ENCODE data around the gene CPZ. TPM values are rescaled to one million over a fixed set of nuclear protein-coding genes. Genes with fewer than 3 reads are reported as not detected.
A peak's percentile ranks its signal among the peaks of the same experiment; 100 is the strongest.

Gene CPZ
- polyA plus RNA-seq, 3 donors, result not detected

- no peak overlapping the region for H3K4me3 ChIP-seq (replicated peaks in 1 of 3; ENCODE audit: low read depth in 2 of 3, low read length in 3 of 3)
- Mint-ChIP-seq H3K4me1 (no peaks in the 10 kb centered on the region), H3K9me3 (no peaks in the 10 kb centered on the region), H3K36me3 (no peaks in the 10 kb centered on the region), H3K27me3 (ENCODE audit: low read depth in 3 of 3) (peaks cover 2 to 9% (median 4%) of the 10 kb centered on the region in 3 donors), H3K4me3 (no peak overlapping the region), H3K27ac (peak overlapping the region in 1 of 7 donors; percentile 4)
- H3K9me3 ChIP-seq (replicated peaks in 1 of 2; ENCODE audit: control insufficient read depth in 1 of 2, insufficient read depth in 1 of 2, low read length in 2 of 2), result no peaks in the 10 kb centered on the region
- H3K4me1 ChIP-seq (ENCODE audit: control insufficient read depth in 1 of 2, insufficient read depth in 2 of 2, low read length in 2 of 2), result no peaks in the 10 kb centered on the region
- no peaks in the 10 kb centered on the region for H4K20me1 ChIP-seq (ENCODE audit: insufficient read depth, low read length)
- H2AFZ ChIP-seq (ENCODE audit: insufficient read depth, low read depth, low read length, poor library complexity, severe bottlenecking), result no peak overlapping the region
- no peak for TF ChIP-seq CTCF (IDR thresholded peaks at IDR 0.05)
- no peak overlapping the region for H3K9ac ChIP-seq (ENCODE audit: insufficient read depth, low read length, poor library complexity, severe bottlenecking)
- DNase-seq, result no peak
- H3K4me2 ChIP-seq (replicated peaks; ENCODE audit: extremely low read depth, low read length, poor library complexity, severe bottlenecking), result no peak overlapping the region
- H3K36me3 ChIP-seq (replicated peaks in 1 of 2; ENCODE audit: control insufficient read depth in 1 of 2, insufficient read depth in 2 of 2, low read length in 2 of 2), result no peaks in the 10 kb centered on the region
- intact Hi-C loops (cut with micrococcal nuclease), result no loop called here
- H3K27ac ChIP-seq (ENCODE audit: low read depth in 1 of 2, low read length in 2 of 2), result no peak overlapping the region
- H3K79me2 ChIP-seq (ENCODE audit: insufficient read depth, low read length), result no peaks in the 10 kb centered on the region
- H3K27me3 ChIP-seq (ENCODE audit: control insufficient read depth in 2 of 2, insufficient read depth in 2 of 2, low read length in 2 of 2), result no peaks in the 10 kb centered on the region
- WGBS (ENCODE audit: insufficient coverage), result 92% methylated on average over 2 of the region's 5 CpGs
Observed at GRCh38 chr4:8573266-8573665, 19.3 kb upstream of the CPZ start.

GRCh38 chr4:8574796-8575370 lies 17.7 kb upstream of the CPZ start:
- no peak overlapping the region for H3K4me3 Mint-ChIP-seq
- no peak overlapping the region for H3K4me2 ChIP-seq (replicated peaks; ENCODE audit: extremely low read depth, low read length, poor library complexity, severe bottlenecking)
- peaks cover 2 to 9% (median 5%) of the 10 kb centered on the region in 3 donors for H3K27me3 Mint-ChIP-seq (ENCODE audit: low read depth in 3 of 3)
- no peaks in the 10 kb centered on the region for H3K27me3 ChIP-seq (ENCODE audit: control insufficient read depth in 2 of 2, insufficient read depth in 2 of 2, low read length in 2 of 2)
- no peaks in the 10 kb centered on the region for H4K20me1 ChIP-seq (ENCODE audit: insufficient read depth, low read length)
- no peaks in the 10 kb centered on the region for H3K36me3 Mint-ChIP-seq
- DNase-seq, result no peak
- intact Hi-C loops (cut with micrococcal nuclease), result no loop called here
- no peak overlapping the region for H3K27ac ChIP-seq (ENCODE audit: low read depth in 1 of 2, low read length in 2 of 2)
- H3K36me3 ChIP-seq (replicated peaks in 1 of 2; ENCODE audit: control insufficient read depth in 1 of 2, insufficient read depth in 2 of 2, low read length in 2 of 2), result no peaks in the 10 kb centered on the region
- no peaks in the 10 kb centered on the region for H3K9me3 Mint-ChIP-seq
- no peaks in the 10 kb centered on the region for H3K79me2 ChIP-seq (ENCODE audit: insufficient read depth, low read length)
- no peak for TF ChIP-seq CTCF (IDR thresholded peaks at IDR 0.05)
- H3K9me3 ChIP-seq (replicated peaks in 1 of 2; ENCODE audit: control insufficient read depth in 1 of 2, insufficient read depth in 1 of 2, low read length in 2 of 2), result no peaks in the 10 kb centered on the region
- H3K9ac ChIP-seq (ENCODE audit: insufficient read depth, low read length, poor library complexity, severe bottlenecking), result no peak overlapping the region
- no peaks in the 10 kb centered on the region for H3K4me1 ChIP-seq (ENCODE audit: control insufficient read depth in 1 of 2, insufficient read depth in 2 of 2, low read length in 2 of 2)
- H3K27ac Mint-ChIP-seq, result no peak overlapping the region
- no peaks in the 10 kb centered on the region for H3K4me1 Mint-ChIP-seq
- no peak overlapping the region for H2AFZ ChIP-seq (ENCODE audit: insufficient read depth, low read depth, low read length, poor library complexity, severe bottlenecking)
- no peak overlapping the region for H3K4me3 ChIP-seq (replicated peaks in 1 of 3; ENCODE audit: low read depth in 2 of 3, low read length in 3 of 3)
- 100% methylated on average over 3 of the region's 5 CpGs for WGBS (ENCODE audit: insufficient coverage)
